Loucy (cell line): Measurements from ENCODE around the gene KLHL30.

Source experiments
- CTCF ChIP-seq: fragments of 200-600 bp; sonication (generic); conservative IDR thresholded peaks from 2 replicates; pipeline ENCODE4 v1.5.1; 2014; ENCODE audit warnings: mild to moderate bottlenecking, antibody characterized with exemption, low read length
- EZH2phosphoT487 ChIP-seq: fragments of 200-600 bp; IDR thresholded peaks from 2 replicates; pipeline ENCODE4 v1.6.1; 2018; ENCODE audit warnings: antibody characterized with exemption, mild to moderate bottlenecking, moderate library complexity, borderline replicate concordance

GRCh38 chr2:238114331-238114841, 24.1 kb upstream of the KLHL30 start:
- TF ChIP-seq CTCF (no peak), EZH2phosphoT487 (no peak)
